NCI-H2107 treated with DMSO at 0.1 percent for 48 hours (cell line): ENCODE data around the gene PDHA2.
"Not testable (repeated sequence)": the region's sequence is repeated elsewhere in the genome, so short reads cannot be mapped to it uniquely, and the experiment has no call there.

Experiments used
- DNase-seq: peaks from one replicate; lab custom pipeline; 2025; ENCODE audit not compliant: unreplicated experiment; lab: John Stamatoyannopoulos, UW

The PDHA2 gene

GRCh38 chr4:95839891-95840290 lies at the start of gene PDHA2:
TSS of gene PDHA2 (plus strand) at chr4:95840093. CDS start at chr4:95840151, 58 bp downstream.
- no peak for DNase-seq

- no peak for DNase-seq
Observed at GRCh38 chr4:95798003-95798402, 41.9 kb upstream of the PDHA2 start.

DNA sequence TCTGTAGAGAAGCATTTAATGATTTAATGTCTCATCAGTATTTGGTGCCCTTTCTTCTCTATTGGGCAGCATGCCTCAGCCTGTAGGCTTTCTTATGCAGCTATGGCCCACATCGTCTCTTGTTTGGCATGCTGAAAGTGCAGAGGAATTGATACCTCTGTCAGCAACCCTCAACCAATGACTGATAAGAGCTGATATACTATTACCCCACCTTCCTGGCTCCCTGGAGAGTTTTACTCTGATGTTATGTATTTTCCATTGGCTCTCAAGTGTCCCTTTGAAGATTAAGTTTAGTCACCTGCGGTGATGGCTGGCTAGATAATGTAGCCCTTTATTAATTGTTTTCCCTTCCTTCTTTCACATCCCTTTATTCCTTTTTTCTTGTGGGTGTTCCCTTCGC lies 41.2 kb upstream of the PDHA2 start:
- no peak for DNase-seq

GRCh38 chr4:95821867-95822266 lies 18.0 kb upstream of the PDHA2 start:
- no peak for DNase-seq

DNA sequence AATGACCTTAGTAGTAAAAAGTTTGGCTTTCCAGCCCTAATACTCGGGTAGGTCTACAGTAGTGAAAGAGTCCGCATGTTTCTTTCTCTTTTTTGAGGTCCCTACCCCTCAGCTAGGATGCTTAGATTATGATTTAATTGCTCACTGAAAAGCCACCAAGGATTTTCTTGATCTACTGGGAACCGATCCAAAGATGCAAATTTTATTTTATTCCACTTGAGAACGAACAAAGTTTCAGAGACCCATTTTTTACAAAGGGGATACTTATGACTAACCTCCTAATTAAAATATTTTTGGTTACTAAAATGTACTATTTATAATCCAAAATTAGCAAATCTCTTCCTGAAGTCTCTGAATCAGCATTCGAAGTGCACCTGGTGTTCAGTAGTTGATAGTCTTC lies 14.3 kb upstream of the PDHA2 start:
- DNase-seq: no peak

GRCh38 chr4:95830651-95831050 lies 9.2 kb upstream of the PDHA2 start:
- no peak for DNase-seq

DNA sequence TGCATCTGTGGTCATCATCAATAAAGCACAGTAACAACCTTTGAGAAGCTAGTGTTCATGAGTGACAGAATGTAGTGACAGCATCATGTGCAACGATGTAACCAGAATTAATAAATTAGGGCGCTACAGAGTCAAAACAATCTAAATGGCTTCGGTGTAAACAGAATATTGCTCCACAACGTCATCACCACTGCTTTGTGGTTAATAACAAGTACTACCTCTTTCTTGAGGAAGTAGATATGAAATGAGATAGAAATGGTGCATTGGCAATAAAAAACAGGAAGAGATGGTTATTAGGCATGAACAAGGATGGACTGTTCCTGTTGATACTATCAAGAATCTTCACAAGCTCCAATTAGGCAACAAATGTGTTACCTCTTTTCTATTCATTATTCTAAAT lies 8.7 kb upstream of the PDHA2 start:
- DNase-seq: no peak

GRCh38 chr4:95833711-95834194 lies 6.1 kb upstream of the PDHA2 start:
- no peak for DNase-seq

DNA sequence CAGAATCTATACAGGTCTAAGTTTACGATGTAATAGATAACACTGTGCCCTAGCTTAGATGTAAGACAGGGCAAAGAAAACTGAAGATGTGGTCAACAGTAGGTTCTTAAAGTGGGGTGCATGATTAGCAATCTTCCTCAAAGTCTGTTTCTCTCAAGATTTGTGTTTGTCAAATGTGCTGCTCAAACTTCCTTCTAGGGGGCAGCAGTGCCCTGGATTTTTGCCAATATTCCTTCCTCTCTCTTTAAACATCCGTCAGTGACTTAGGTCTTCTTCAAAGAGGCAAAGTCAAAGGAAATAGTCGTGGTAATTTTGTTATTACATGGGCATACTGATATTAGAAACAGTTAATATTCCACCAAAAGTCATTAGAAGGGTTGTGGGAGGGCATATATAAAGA lies 4.2 kb upstream of the PDHA2 start:
- no peak for DNase-seq

GRCh38 chr4:95838192-95838591 lies 1.7 kb upstream of the PDHA2 start:
- no peak for DNase-seq

GRCh38 chr4:95847908-95848460 lies 8.1 kb downstream of the PDHA2 start:
- no peak for DNase-seq

GRCh38 chr4:95850161-95850560 lies 10.3 kb downstream of the PDHA2 start:
- no peak for DNase-seq

- DNase-seq: no peak
Observed at GRCh38 chr4:95857761-95858160, 17.9 kb downstream of the PDHA2 start.

DNA sequence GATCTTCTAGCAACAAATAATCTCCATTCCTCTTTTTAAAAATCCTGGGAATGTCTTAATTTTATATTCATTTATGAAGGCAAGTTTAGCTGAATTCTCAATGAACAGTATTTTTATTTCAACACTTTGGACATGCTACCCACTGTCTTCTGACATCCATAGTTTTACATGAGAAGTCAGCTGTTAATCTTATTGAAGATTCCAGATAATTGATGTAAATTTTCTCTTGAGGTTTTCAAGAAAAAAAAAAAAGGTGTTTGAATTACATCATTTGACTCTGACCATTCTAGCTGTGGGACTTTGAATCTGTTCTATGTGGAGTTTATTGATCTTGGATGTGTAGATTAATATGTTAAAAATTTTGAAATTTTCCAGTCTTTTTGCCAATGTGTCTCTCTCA lies 28.0 kb downstream of the PDHA2 start:
- DNase-seq: no peak

DNA sequence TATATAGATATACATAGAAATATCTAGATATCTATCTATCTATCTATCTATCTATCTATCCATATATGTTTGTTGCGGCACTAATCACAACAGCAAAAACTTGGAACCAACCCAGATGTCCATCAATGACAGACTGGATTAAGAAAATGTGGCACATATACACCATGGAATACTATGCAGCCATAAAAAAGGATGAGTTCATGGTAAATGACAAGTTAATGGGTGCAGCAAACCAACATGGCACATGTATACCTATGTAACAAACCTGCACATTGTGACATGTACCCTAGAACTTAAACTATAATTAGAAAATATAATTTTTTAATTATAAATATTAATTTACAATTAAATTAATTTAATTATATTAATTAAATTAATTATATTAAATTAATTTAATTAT lies 29.5 kb downstream of the PDHA2 start:
- DNase-seq: not testable (repeated sequence)

- DNase-seq: no peak
Observed at GRCh38 chr4:95869961-95870500, 30.1 kb downstream of the PDHA2 start.

- DNase-seq: no peak
Observed at GRCh38 chr4:95877636-95878035, 37.7 kb downstream of the PDHA2 start.

DNA sequence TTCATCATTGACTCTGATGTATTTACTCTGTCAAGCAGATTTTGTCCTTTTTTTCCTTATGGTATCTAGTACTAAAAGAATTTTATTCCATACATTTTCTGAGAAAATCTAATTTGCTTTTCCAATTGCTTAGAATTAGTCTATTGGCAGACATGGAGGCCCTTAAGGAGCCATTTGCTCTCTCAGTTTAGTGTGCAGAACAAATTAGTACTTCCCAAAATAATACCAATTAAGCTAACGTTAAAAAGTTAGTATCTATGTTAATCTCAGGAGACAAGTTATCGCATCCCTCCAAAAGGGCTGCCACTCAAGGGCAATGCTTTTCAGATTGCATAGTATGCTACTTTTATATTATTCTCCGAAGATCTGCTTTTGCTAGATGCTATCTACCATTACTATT lies 47.7 kb downstream of the PDHA2 start:
- DNase-seq: no peak

DNA sequence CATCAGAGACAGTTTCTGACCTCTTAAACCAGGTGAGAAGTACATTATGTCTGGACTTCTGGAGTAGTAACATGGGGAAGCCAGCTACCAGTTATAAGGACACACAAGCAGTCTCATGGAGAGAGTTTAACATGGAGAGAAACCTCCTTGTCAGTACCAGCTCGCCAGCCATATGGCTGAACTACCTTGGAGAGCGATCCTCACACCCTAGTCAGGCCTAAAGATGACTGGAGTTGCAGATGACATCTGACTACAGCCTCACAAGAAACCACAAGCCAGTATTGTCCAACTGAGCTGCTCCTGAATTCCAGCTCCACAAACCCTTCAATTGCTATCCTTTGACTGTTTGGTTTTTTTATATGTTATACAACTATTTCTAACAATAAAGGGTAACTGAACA lies 49.8 kb downstream of the PDHA2 start:
- DNase-seq: no peak
